Lower leg skin (tissue), 3 donors: ENCODE data around the gene C1QTNF4.

Experiments used
- CTCF ChIP-seq, 3 donors: fragments of 450-650 bp; IDR thresholded peaks; one replicate each; pipeline ENCODE4 v1.5.1; 2016; ENCODE audit warnings: antibody characterized with exemption in 3 of 3, mild to moderate bottlenecking in 3 of 3, moderate library complexity in 2 of 3
- POLR2A ChIP-seq, 2 donors: fragments of 450-650 bp; IDR thresholded peaks; one replicate each; pipeline ENCODE4 v1.6.1; 2016 to 2017; ENCODE audit warnings: antibody characterized with exemption in 2 of 2, mild to moderate bottlenecking in 1 of 2, moderate library complexity in 1 of 2

- TF ChIP-seq POLR2A (IDR thresholded peaks at IDR 0.05) (no peak), CTCF (IDR thresholded peaks at IDR 0.05) (no peak)
These were observed 29.3 kb downstream of the C1QTNF4 start for GRCh38 chr11:47564933-47565339.
